H7 (cell line): ENCODE data around the gene MLH1. TPM values are rescaled to one million over a fixed set of nuclear protein-coding genes. Genes with fewer than 3 reads are reported as not detected.

Experiments used
- DNase-seq: peaks from one replicate; pipeline ENCODE4 v3.0.0; 2012
- H3K27me3 ChIP-seq: 2 replicates; pipeline ENCODE4 v1.6.0; 2011; ENCODE audit warnings: mild to moderate bottlenecking, low read length; ENCODE audit not compliant: control insufficient read depth, insufficient read depth
- H3K36me3 ChIP-seq: replicated peaks from 2 replicates; pipeline ENCODE4 v1.5.1; 2011; ENCODE audit warnings: low read length; ENCODE audit not compliant: control insufficient read depth, insufficient read depth
- H3K4me3 ChIP-seq: 2 replicates; pipeline ENCODE4 v1.5.1; 2011; ENCODE audit warnings: low read depth, mild to moderate bottlenecking, control low read depth, low read length, moderate library complexity; ENCODE audit not compliant: insufficient read depth
- total RNA-seq: library from RNA; depleted of rRNA; stranded (reverse); fragments of >200 nt; shearing (Covaris generic); gene quantifications from 2 replicates; pipeline ENCODE4 v1.2.3, GENCODE V29; 2014

Gene MLH1
- total RNA-seq, 1 experiment from 2014 or later, result 55.7 TPM

GRCh38 chr3:37071921-37072320 lies 78.6 kb downstream of the MLH1 start:
- DNase-seq, result no peak
- no peaks in the 10 kb centered on the region for H3K36me3 ChIP-seq
- H3K27me3 ChIP-seq, result no peaks in the 10 kb centered on the region
- H3K4me3 ChIP-seq, result no peak overlapping the region

- no peaks in the 10 kb centered on the region for H3K36me3 ChIP-seq
- DNase-seq, result no peak
- H3K27me3 ChIP-seq, result no peaks in the 10 kb centered on the region
- no peak overlapping the region for H3K4me3 ChIP-seq
These were observed 79.6 kb downstream of the MLH1 start for GRCh38 chr3:37072892-37073291.

- Histone ChIP-seq H3K4me3 (no peak overlapping the region), H3K27me3 (no peaks in the 10 kb centered on the region), H3K36me3 (no peaks in the 10 kb centered on the region)
- no peak for DNase-seq
These were observed 80.9 kb downstream of the MLH1 start for GRCh38 chr3:37074178-37074577.

- DNase-seq, result no peak
- Histone ChIP-seq H3K27me3 (no peaks in the 10 kb centered on the region), H3K36me3 (no peaks in the 10 kb centered on the region; the same call in 1 of the 2 replicates), H3K4me3 (no peak overlapping the region)
These were observed 82.6 kb downstream of the MLH1 start for GRCh38 chr3:37075955-37076354.

GRCh38 chr3:37082317-37082716 lies 89.0 kb downstream of the MLH1 start:
- no peaks in the 10 kb centered on the region for H3K27me3 ChIP-seq
- H3K36me3 ChIP-seq, result no peaks in the 10 kb centered on the region; the same call in 1 of the 2 replicates
- H3K4me3 ChIP-seq, result no peak overlapping the region
- no peak for DNase-seq

GRCh38 chr3:37086918-37087317 lies 93.6 kb downstream of the MLH1 start:
- no peaks in the 10 kb centered on the region for H3K27me3 ChIP-seq
- no peak overlapping the region for H3K4me3 ChIP-seq
- H3K36me3 ChIP-seq, result no peaks in the 10 kb centered on the region
- DNase-seq, result no peak

GRCh38 chr3:37087870-37088269 lies 94.6 kb downstream of the MLH1 start:
- Histone ChIP-seq H3K4me3 (no peak overlapping the region), H3K36me3 (no peaks in the 10 kb centered on the region), H3K27me3 (no peaks in the 10 kb centered on the region)
- no peak for DNase-seq

GRCh38 chr3:37092484-37092883 lies 99.2 kb downstream of the MLH1 start:
- Histone ChIP-seq H3K36me3 (no peaks in the 10 kb centered on the region), H3K27me3 (no peaks in the 10 kb centered on the region), H3K4me3 (no peak overlapping the region)
- DNase-seq, result no peak

GRCh38 chr3:37093481-37093880 lies 100.2 kb downstream of the MLH1 start:
- no peaks in the 10 kb centered on the region for H3K36me3 ChIP-seq
- no peaks in the 10 kb centered on the region for H3K27me3 ChIP-seq
- no peak for DNase-seq
- H3K4me3 ChIP-seq, result no peak overlapping the region

GRCh38 chr3:37094636-37095035 lies 101.3 kb downstream of the MLH1 start:
- H3K36me3 ChIP-seq, result no peaks in the 10 kb centered on the region
- no peaks in the 10 kb centered on the region for H3K27me3 ChIP-seq
- DNase-seq, result no peak
- no peak overlapping the region for H3K4me3 ChIP-seq

- Histone ChIP-seq H3K4me3 (no peak overlapping the region), H3K36me3 (no peaks in the 10 kb centered on the region), H3K27me3 (no peaks in the 10 kb centered on the region)
- no peak for DNase-seq
These were observed 103.0 kb downstream of the MLH1 start for GRCh38 chr3:37096288-37096687.

- H3K36me3 ChIP-seq, result no peaks in the 10 kb centered on the region
- no peaks in the 10 kb centered on the region for H3K27me3 ChIP-seq
- H3K4me3 ChIP-seq, result no peak overlapping the region
- DNase-seq, result no peak
These were observed 103.7 kb downstream of the MLH1 start for GRCh38 chr3:37096975-37097374.

- Histone ChIP-seq H3K36me3 (no peaks in the 10 kb centered on the region), H3K4me3 (no peak overlapping the region), H3K27me3 (no peaks in the 10 kb centered on the region)
- DNase-seq, result no peak
These were observed 104.5 kb downstream of the MLH1 start for GRCh38 chr3:37097776-37098175.

- no peak for DNase-seq
- Histone ChIP-seq H3K36me3 (no peaks in the 10 kb centered on the region), H3K4me3 (no peak overlapping the region), H3K27me3 (no peaks in the 10 kb centered on the region)
These were observed 105.6 kb downstream of the MLH1 start for GRCh38 chr3:37098884-37099283.

GRCh38 chr3:37099469-37099868 lies 106.2 kb downstream of the MLH1 start:
- no peaks in the 10 kb centered on the region for H3K27me3 ChIP-seq
- H3K36me3 ChIP-seq, result no peaks in the 10 kb centered on the region
- DNase-seq, result no peak
- H3K4me3 ChIP-seq, result no peak overlapping the region

- no peak for DNase-seq
- no peak overlapping the region for H3K4me3 ChIP-seq
- H3K36me3 ChIP-seq, result no peaks in the 10 kb centered on the region
- H3K27me3 ChIP-seq, result no peaks in the 10 kb centered on the region
These were observed 107.1 kb downstream of the MLH1 start for GRCh38 chr3:37100411-37100810.
